Right atrium auricular region (tissue), 2 donors: ENCODE measurements around the gene UPB1. TPM values are rescaled to one million over a fixed set of nuclear protein-coding genes. Genes with fewer than 3 reads are reported as not detected.
A peak's percentile ranks its signal among the peaks of the same experiment; 100 is the strongest.

ENCODE experiments used
- DNase-seq: peaks from one replicate; pipeline ENCODE4 v3.0.0-alpha.2; 2019; ENCODE audit warnings: low spot score
- H3K27ac ChIP-seq, 2 donors: fragments of 200-600 bp; sonication (generic); 1 replicate in 1 of 2; 2 replicates in 1 of 2; pipeline ENCODE4 v1.5.1; 2016 to 2019
- H3K27me3 ChIP-seq, 2 donors: fragments of 200-600 bp; sonication (generic); one replicate each; pipeline versions ENCODE4 v1.5.1 to v1.6.0; 2017 to 2019
- H3K36me3 ChIP-seq: fragments of 200-600 bp; sonication (generic); one replicate; pipeline ENCODE4 v1.5.1; 2016
- H3K4me1 ChIP-seq, 2 donors: fragments of 200-600 bp; sonication (generic); one replicate each; pipeline versions ENCODE4 v1.5.1 to v1.6.0; 2017 to 2019
- H3K4me3 ChIP-seq, 2 donors: fragments of 200-600 bp; sonication (generic); 1 replicate in 1 of 2; 2 replicates in 1 of 2; pipeline ENCODE4 v1.5.1; 2017 to 2019; ENCODE audit warnings: mild to moderate bottlenecking in 1 of 2, moderate library complexity in 1 of 2
- H3K9me3 ChIP-seq, 2 donors: fragments of 200-600 bp; sonication (generic); one replicate each; pipeline ENCODE4 v1.5.1; 2019
- CTCF ChIP-seq, 2 donors: fragments of 200-600 bp; sonication (generic); IDR thresholded peaks; one replicate each; pipeline ENCODE4 v1.5.1; 2019; ENCODE audit warnings: antibody characterized with exemption in 2 of 2
- total RNA-seq, 2 donors: library from RNA; depleted of rRNA; stranded (reverse); fragments of >200 nt; gene quantifications; one replicate each; pipeline ENCODE4 v1.1.0, GENCODE V29; 2016

Gene UPB1
- total RNA-seq, 2 donors from 2014 or later = 1.7 to 2.4 TPM

DNA sequence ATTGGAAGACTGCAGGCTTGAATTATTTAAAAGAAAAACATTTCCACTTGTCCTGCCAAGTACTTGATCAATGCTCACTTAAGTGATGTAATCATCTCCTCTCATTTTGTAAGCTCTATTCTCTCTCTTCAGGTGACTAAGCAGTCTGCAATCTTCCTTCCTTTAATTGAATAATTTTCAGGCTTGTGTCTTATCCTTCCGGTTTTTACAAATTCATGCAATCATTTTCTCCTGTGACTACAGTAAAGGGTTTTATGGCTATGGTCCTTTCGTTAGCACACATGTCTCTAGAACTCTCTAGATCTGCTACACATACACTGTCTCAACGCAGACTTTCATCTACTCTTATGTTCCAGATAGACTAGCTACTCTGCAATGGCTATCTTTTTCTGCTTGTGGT lies 12.6 kb upstream of the UPB1 start:
- no peaks in the 10 kb centered on the region for H3K27me3 ChIP-seq
- no peaks in the 10 kb centered on the region for H3K36me3 ChIP-seq
- no peak for DNase-seq
- no peak overlapping the region for H3K4me3 ChIP-seq
- no peaks in the 10 kb centered on the region for H3K9me3 ChIP-seq
- H3K4me1 ChIP-seq = peaks cover 0 to 22% of the 10 kb centered on the region in 2 donors
- no peak overlapping the region for H3K27ac ChIP-seq
- no peak for TF ChIP-seq CTCF (IDR thresholded peaks at IDR 0.05)

DNA sequence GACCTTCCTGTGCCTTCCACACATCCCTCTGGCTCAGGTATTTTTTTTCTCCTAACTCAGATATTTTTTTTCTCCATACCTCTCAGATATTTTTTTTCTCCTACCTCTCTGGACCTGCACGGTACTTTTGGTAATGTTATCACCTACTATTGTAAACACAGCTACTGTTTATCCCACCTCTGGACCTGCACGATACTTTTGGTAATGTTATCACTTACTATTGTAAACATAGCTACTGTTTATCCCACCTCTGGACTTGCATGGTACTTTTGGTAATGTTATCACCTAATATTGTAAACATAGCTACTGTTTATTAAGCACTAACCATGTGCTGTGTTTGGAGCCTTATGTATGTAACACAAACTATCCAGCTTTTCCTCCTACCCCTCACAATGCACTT lies 12.1 kb upstream of the UPB1 start:
- Histone ChIP-seq H3K9me3 (no peaks in the 10 kb centered on the region), H3K4me3 (no peak overlapping the region), H3K27me3 (no peaks in the 10 kb centered on the region), H3K27ac (no peak overlapping the region), H3K36me3 (no peaks in the 10 kb centered on the region), H3K4me1 (peaks cover 0 to 22% of the 10 kb centered on the region in 2 donors)
- no peak for TF ChIP-seq CTCF (IDR thresholded peaks at IDR 0.05)
- no peak for DNase-seq

- Histone ChIP-seq H3K27me3 (no peaks in the 10 kb centered on the region), H3K9me3 (no peaks in the 10 kb centered on the region), H3K27ac (no peak overlapping the region), H3K4me3 (no peak overlapping the region), H3K36me3 (no peaks in the 10 kb centered on the region), H3K4me1 (peaks cover 0 to 22% of the 10 kb centered on the region in 2 donors)
- DNase-seq = no peak
- TF ChIP-seq CTCF (IDR thresholded peaks at IDR 0.05) = no peak
Measured at GRCh38 chr22:24483976-24484545, 11.1 kb upstream of the UPB1 start.

GRCh38 chr22:24485170-24485569 lies 10.0 kb upstream of the UPB1 start:
- Histone ChIP-seq H3K27ac (no peak overlapping the region), H3K4me3 (no peak overlapping the region), H3K9me3 (no peaks in the 10 kb centered on the region), H3K4me1 (peaks cover 0 to 22% of the 10 kb centered on the region in 2 donors), H3K27me3 (no peaks in the 10 kb centered on the region), H3K36me3 (no peaks in the 10 kb centered on the region)
- no peak for DNase-seq
- TF ChIP-seq CTCF (IDR thresholded peaks at IDR 0.05) = no peak

DNA sequence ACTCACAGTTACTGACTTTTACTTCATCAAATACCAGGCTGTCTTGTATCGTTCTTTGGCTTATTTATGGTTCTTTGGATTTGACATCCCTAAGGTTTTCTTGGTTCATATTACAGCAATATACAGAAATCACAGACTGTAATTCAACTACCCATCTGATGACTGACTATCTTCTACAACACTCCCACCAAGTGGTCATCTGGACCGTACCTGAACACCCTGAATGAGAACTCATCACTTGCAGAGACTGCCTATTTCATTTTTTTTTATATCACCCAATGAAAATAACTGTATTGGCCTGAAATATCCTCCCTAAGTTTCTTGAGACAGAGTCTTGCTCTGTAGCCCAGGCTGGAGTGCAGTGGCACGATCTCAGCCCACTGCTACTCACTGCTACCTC lies 9.5 kb upstream of the UPB1 start:
- H3K9me3 ChIP-seq = no peaks in the 10 kb centered on the region
- no peak for DNase-seq
- no peak overlapping the region for H3K27ac ChIP-seq
- no peak overlapping the region for H3K4me3 ChIP-seq
- H3K4me1 ChIP-seq = peaks cover 0 to 22% of the 10 kb centered on the region in 2 donors
- no peaks in the 10 kb centered on the region for H3K36me3 ChIP-seq
- TF ChIP-seq CTCF (IDR thresholded peaks at IDR 0.05) = peak; percentile 17 to 62
- no peaks in the 10 kb centered on the region for H3K27me3 ChIP-seq

GRCh38 chr22:24486501-24486921 lies 8.6 kb upstream of the UPB1 start:
- DNase-seq = no peak
- Histone ChIP-seq H3K4me1 (peaks cover 0 to 22% of the 10 kb centered on the region in 2 donors), H3K27me3 (no peaks in the 10 kb centered on the region), H3K27ac (no peak overlapping the region), H3K36me3 (no peaks in the 10 kb centered on the region), H3K9me3 (no peaks in the 10 kb centered on the region), H3K4me3 (no peak overlapping the region)
- TF ChIP-seq CTCF (IDR thresholded peaks at IDR 0.05) = no peak
